Liver (tissue), 9 donors: Measurements from ENCODE around the gene RARB. TPM values are rescaled to one million over a fixed set of nuclear protein-coding genes. Genes with fewer than 3 reads are reported as not detected.
A peak's percentile ranks its signal among the peaks of the same experiment; 100 is the strongest.

Experiments used
- DNase-seq: peaks from one replicate; pipeline ENCODE4 v3.0.0-alpha.2; 2017; ENCODE audit warnings: low spot score
- H3K27ac ChIP-seq, 2 donors: one replicate each; pipeline ENCODE4 v1.7.0; 2013; ENCODE audit warnings: inconsistent platforms in 2 of 2, low read length in 2 of 2, control low read depth in 1 of 2, low read depth in 1 of 2, mild to moderate bottlenecking in 1 of 2
- H3K27me3 ChIP-seq, 4 donors: one replicate each; pipeline versions ENCODE4 v1.6.1 to v1.7.0; 2013; ENCODE audit warnings: low read length in 3 of 4, inconsistent platforms in 1 of 4, mild to moderate bottlenecking in 1 of 4, moderate library complexity in 1 of 4; ENCODE audit not compliant: control insufficient read depth in 4 of 4, insufficient read depth in 4 of 4
- H3K36me3 ChIP-seq, 4 donors: one replicate each; pipeline versions ENCODE4 v1.6.1 to v1.7.0; 2013; ENCODE audit warnings: low read length in 3 of 4, mild to moderate bottlenecking in 3 of 4, low read depth in 1 of 4, moderate library complexity in 1 of 4; ENCODE audit not compliant: control insufficient read depth in 4 of 4, insufficient read depth in 3 of 4
- H3K4me1 ChIP-seq, 4 donors: one replicate each; pipeline versions ENCODE4 v1.6.1 to v1.7.0; 2013; ENCODE audit warnings: low read length in 3 of 4, mild to moderate bottlenecking in 3 of 4, moderate library complexity in 1 of 4; ENCODE audit not compliant: control insufficient read depth in 4 of 4, insufficient read depth in 4 of 4
- H3K4me3 ChIP-seq, 3 donors: one replicate each; pipeline versions ENCODE4 v1.6.1 to v1.7.0; 2013; ENCODE audit warnings: low read length in 3 of 3, control low read depth in 1 of 3, low read depth in 1 of 3, mild to moderate bottlenecking in 1 of 3
- H3K9ac ChIP-seq, 2 donors: one replicate each; pipeline ENCODE4 v1.7.0; 2013; ENCODE audit warnings: low read length in 2 of 2, mild to moderate bottlenecking in 2 of 2, moderate library complexity in 2 of 2, control low read depth in 1 of 2, low read depth in 1 of 2
- H3K9me3 ChIP-seq, 4 donors: one replicate each; pipeline versions ENCODE4 v1.6.1 to v1.7.0; 2013; ENCODE audit warnings: low read length in 3 of 4; ENCODE audit not compliant: control insufficient read depth in 4 of 4
- CTCF ChIP-seq: fragments of 150-350 bp; IDR thresholded peaks from 2 replicates; pipeline ENCODE4 v1.5.1; 2017; ENCODE audit warnings: improper control_type of control experiment, low read depth, low read length; ENCODE audit not compliant: missing input control
- EGR1 ChIP-seq, 2 donors: IDR thresholded peaks; 2 replicates each; pipeline ENCODE4 v1.6.1; 2016 to 2018; ENCODE audit warnings: antibody characterized with exemption in 2 of 2, low read depth in 2 of 2
- FOXA1 ChIP-seq: IDR thresholded peaks from 2 replicates; pipeline ENCODE4 v1.6.1; 2016; ENCODE audit warnings: antibody characterized with exemption
- FOXA2 ChIP-seq: IDR thresholded peaks from 2 replicates; pipeline ENCODE4 v1.6.1; 2016; ENCODE audit warnings: antibody characterized with exemption
- GABPA ChIP-seq, 2 donors: IDR thresholded peaks in 1 of 2; conservative IDR thresholded peaks in 1 of 2; 2 replicates each; pipeline ENCODE4 v1.6.1; 2016; ENCODE audit warnings: antibody characterized with exemption in 2 of 2, mild to moderate bottlenecking in 1 of 2, moderate library complexity in 1 of 2
- HNF4A ChIP-seq, 2 donors: conservative IDR thresholded peaks; 2 replicates each; pipeline ENCODE4 v1.6.1; 2016; ENCODE audit warnings: antibody characterized with exemption in 2 of 2, mild to moderate bottlenecking in 2 of 2
- HNF4G ChIP-seq: IDR thresholded peaks from 2 replicates; pipeline ENCODE4 v1.6.1; 2016; ENCODE audit warnings: antibody characterized with exemption
- JUND ChIP-seq, 2 donors: IDR thresholded peaks; 2 replicates each; pipeline ENCODE4 v1.6.1; 2016; ENCODE audit warnings: antibody characterized with exemption in 2 of 2
- MAX ChIP-seq: IDR thresholded peaks from 2 replicates; pipeline ENCODE4 v1.6.1; 2016; ENCODE audit warnings: antibody characterized with exemption
- NR2F2 ChIP-seq: IDR thresholded peaks from 2 replicates; pipeline ENCODE4 v1.6.1; 2016; ENCODE audit warnings: antibody characterized with exemption
- RAD21 ChIP-seq, 2 donors: IDR thresholded peaks; 2 replicates each; pipeline ENCODE4 v1.6.1; 2016; ENCODE audit warnings: antibody characterized with exemption in 2 of 2, mild to moderate bottlenecking in 2 of 2
- REST ChIP-seq: IDR thresholded peaks from 2 replicates; pipeline ENCODE4 v1.6.1; 2016; ENCODE audit warnings: antibody characterized with exemption, mild to moderate bottlenecking
- RXRA ChIP-seq, 2 donors: IDR thresholded peaks; 2 replicates each; pipeline ENCODE4 v1.6.1; 2017 to 2018; ENCODE audit warnings: antibody characterized with exemption in 2 of 2, mild to moderate bottlenecking in 1 of 2
- SP1 ChIP-seq: IDR thresholded peaks from 2 replicates; pipeline ENCODE4 v1.6.1; 2018; ENCODE audit warnings: antibody characterized with exemption, mild to moderate bottlenecking
- TAF1 ChIP-seq: conservative IDR thresholded peaks from 2 replicates; pipeline ENCODE4 v1.6.1; 2016; ENCODE audit warnings: antibody characterized with exemption, mild to moderate bottlenecking
- YY1 ChIP-seq: IDR thresholded peaks from 2 replicates; pipeline ENCODE4 v1.6.1; 2016; ENCODE audit warnings: antibody characterized with exemption, mild to moderate bottlenecking
- ZBTB33 ChIP-seq: IDR thresholded peaks from 2 replicates; pipeline ENCODE4 v1.6.1; 2016; ENCODE audit warnings: antibody characterized with exemption
- WGBS: extraction: QIAGEN DNeasy Blood & Tissue Kit; methylation state at CpG from one replicate; pipeline ENCODE4 v1.1.7; 2013; 5-methylcytosine and 5-hydroxymethylcytosine counted together
- polyA plus RNA-seq, 2 donors: library from polyadenylated mRNA; stranded (reverse) in 1 of 2; unstranded in 1 of 2; fragments of 200-250 nt in 1 of 2; fragments of >200 nt in 1 of 2; fragmentation: Nextera tagmentation in 1 of 2; extraction: Ambion mirVana in 1 of 2; gene quantifications; one replicate each; pipeline versions ENCODE4 v1.2.1 to v1.2.3, GENCODE V29; 2013 to 2015
- total RNA-seq, 2 donors: library from RNA; depleted of rRNA; stranded (reverse); fragments of >200 nt; gene quantifications; one replicate each; pipeline ENCODE4 v1.2.3, GENCODE V29; 2014
- TF ChIP-seq, protein P1 (sequence below): IDR thresholded peaks from 2 replicates; pipeline ENCODE4 v1.6.1; 2016; ENCODE audit warnings: antibody characterized with exemption
- donor health status: healthy.
- donor health status: healthy.
- donor health status: healthy.
- donor health status: healthy.
- donor health status: healthy.

RARB gene
- total and polyA plus RNA-seq, 4 donors, result 2.1 to 3.3 (median 2.3) TPM

- no peak for DNase-seq
- 32% methylated on average over 3 of the region's 3 CpGs for WGBS
- no peak overlapping the region for H3K9ac ChIP-seq
- H3K4me1 ChIP-seq, result peaks cover 1 to 15% (median 2%) of the 10 kb centered on the region in 4 donors
- no peaks in the 10 kb centered on the region for H3K36me3 ChIP-seq
- H3K27ac ChIP-seq, result peak overlapping the region; percentile 28 to 52
- H3K4me3 ChIP-seq, result no peak overlapping the region
- TF ChIP-seq RAD21 (IDR thresholded peaks at IDR 0.05), result no peak
- TF ChIP-seq RXRA (IDR thresholded peaks at IDR 0.05), result peak in 1 of 2 donors; percentile 13
- no peaks in the 10 kb centered on the region for H3K27me3 ChIP-seq
- no peaks in the 10 kb centered on the region for H3K9me3 ChIP-seq
These were observed 35.9 kb downstream of the RARB start for GRCh38 chr3:25463836-25464418.

- no peak for DNase-seq
- H3K36me3 ChIP-seq, result no peaks in the 10 kb centered on the region
- no peak overlapping the region for H3K9ac ChIP-seq
- H3K27me3 ChIP-seq, result no peaks in the 10 kb centered on the region
- H3K9me3 ChIP-seq, result no peaks in the 10 kb centered on the region
- 89% methylated on average over 5 of the region's 5 CpGs for WGBS
- H3K27ac ChIP-seq, result no peak overlapping the region
- H3K4me1 ChIP-seq, result peaks cover 1 to 15% (median 2%) of the 10 kb centered on the region in 4 donors
- H3K4me3 ChIP-seq, result no peak overlapping the region
- no peak for TF ChIP-seq FOXA1
- no peak for TF ChIP-seq ZBTB33
- no peak for TF ChIP-seq YY1
- TF ChIP-seq SP1, result no peak
- no peak for TF ChIP-seq TAF1
- TF ChIP-seq NR2F2, result no peak
- TF ChIP-seq REST, result no peak
- TF ChIP-seq GABPA (IDR thresholded peaks at IDR 0.05 in 1 of 2, conservative IDR thresholded peaks at IDR 0.05 in 1 of 2), result no peak
- TF ChIP-seq HNF4A (conservative IDR thresholded peaks at IDR 0.05), result no peak
- TF ChIP-seq CTCF, result no peak
- no peak for TF ChIP-seq FOXA2
- TF ChIP-seq RAD21 (IDR thresholded peaks at IDR 0.05), result no peak
- TF ChIP-seq, protein P1, sequence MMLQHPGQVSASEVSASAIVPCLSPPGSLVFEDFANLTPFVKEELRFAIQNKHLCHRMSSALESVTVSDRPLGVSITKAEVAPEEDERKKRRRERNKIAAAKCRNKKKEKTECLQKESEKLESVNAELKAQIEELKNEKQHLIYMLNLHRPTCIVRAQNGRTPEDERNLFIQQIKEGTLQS, result no peak
- no peak for TF ChIP-seq EGR1 (IDR thresholded peaks at IDR 0.05; ENCODE audit: low read depth in 2 of 2)
- no peak for TF ChIP-seq RXRA (IDR thresholded peaks at IDR 0.05)
- TF ChIP-seq JUND (IDR thresholded peaks at IDR 0.05), result no peak
- TF ChIP-seq HNF4G, result no peak
- no peak for TF ChIP-seq MAX
These were observed 37.3 kb downstream of the RARB start for GRCh38 chr3:25465266-25465860.
